K562 (cell line): ENCODE measurements around the gene SDSL. TPM values are rescaled to one million over a fixed set of nuclear protein-coding genes. Genes with fewer than 3 reads are reported as not detected.

Source experiments
- CHD1 ChIP-seq: fragments of 200-600 bp; sonication (generic); IDR thresholded peaks from one replicate; pipeline ENCODE4 v1.6.1; 2012; ENCODE audit warnings: mild to moderate bottlenecking, moderate library complexity, low read length, inconsistent platforms
- FOXJ2 ChIP-seq: fragments of 200-800 bp; sonication (Bioruptor generic); IDR thresholded peaks from 2 replicates; pipeline ENCODE4 v1.6.1; 2016; ENCODE audit warnings: missing genetic modification characterization, missing compliant biosample characterization
- HDAC1 ChIP-seq, 2 experiments: fragments of 450-650 bp; IDR thresholded peaks; 2 replicates each; pipeline ENCODE4 v1.6.1; 2016 to 2017; ENCODE audit warnings: inconsistent platforms in 1 of 2, mild to moderate bottlenecking in 1 of 2, moderate library complexity in 1 of 2
- HMG20B ChIP-seq: fragments of 250-450 bp; sonication (Bioruptor Pico); IDR thresholded peaks from 2 replicates; pipeline ENCODE4 v1.5.0; 2021; ENCODE audit warnings: mild to moderate bottlenecking
- MEIS2 ChIP-seq: fragments of 450-650 bp; IDR thresholded peaks from 2 replicates; pipeline ENCODE4 v1.6.1; 2014; ENCODE audit warnings: mild to moderate bottlenecking; ENCODE audit not compliant: partially characterized antibody
- OTX1 ChIP-seq: fragments of 450-650 bp; formaldehyde crosslinking; IDR thresholded peaks from 2 replicates; pipeline ENCODE4 v1.4.0; 2022; ENCODE audit warnings: mild to moderate bottlenecking
- RCOR1 ChIP-seq, 2 experiments: IDR thresholded peaks; 2 replicates each; pipeline ENCODE4 v1.6.1; 2012; ENCODE audit warnings: low read depth in 2 of 2, low read length in 2 of 2, borderline replicate concordance in 1 of 2, improper control_type of control experiment in 1 of 2
- RFX1 ChIP-seq: fragments of 450-650 bp; IDR thresholded peaks from 2 replicates; pipeline ENCODE4 v1.6.1; 2016; ENCODE audit warnings: mild to moderate bottlenecking, moderate library complexity
- RFX5 ChIP-seq: IDR thresholded peaks from 2 replicates; pipeline ENCODE4 v1.6.1; 2011; ENCODE audit warnings: low read depth, mild to moderate bottlenecking, improper control_type of control experiment, low read length
- ZNF584 ChIP-seq: fragments of 200-800 bp; sonication (Bioruptor generic); IDR thresholded peaks from 2 replicates; pipeline ENCODE4 v1.6.1; 2016; ENCODE audit warnings: low read depth, mild to moderate bottlenecking, missing genetic modification characterization, missing compliant biosample characterization
- polyA plus RNA-seq, 8 experiments: library from polyadenylated mRNA; depleted of rRNA in 4 of 8; stranded (reverse) in 5 of 8; unstranded in 3 of 8; fragments of >200 nt; fragmentation: Nextera tagmentation in 2 of 8; fragmentation: Illumina TruSeq in 1 of 8; extraction: Ambion mirVana in 2 of 8; extraction: Trizol in 1 of 8; gene quantifications; 2 replicates each; pipeline versions ENCODE4 v1.2.1 to v1.2.3, GENCODE V29; 2011 to 2014; ENCODE audit warnings: inconsistent platforms in 1 of 8, missing spikeins in 1 of 8
- total RNA-seq, 7 experiments: library from RNA; depleted of rRNA in 6 of 7; stranded (reverse); fragments of >200 nt in 6 of 7; fragmentation: Illumina TruSeq in 2 of 7; extraction: Trizol in 2 of 7; gene quantifications; 2 replicates each; pipeline versions ENCODE4 v1.2.1 to v1.2.3, GENCODE V29; 2011 to 2021; ENCODE audit warnings: low replicate concordance in 1 of 7
- TF ChIP-seq, protein P1 (sequence below): sonication (generic); formaldehyde crosslinking; IDR thresholded peaks from 2 replicates; pipeline ENCODE4 v1.8.1; 2022; ENCODE audit warnings: missing genetic modification reagents
- TF ChIP-seq, protein P2 (sequence below): fragments of 450-650 bp; IDR thresholded peaks from 2 replicates; pipeline ENCODE4 v1.7.1; 2018; ENCODE audit warnings: mild to moderate bottlenecking, low read depth; ENCODE audit not compliant: partially characterized antibody
- TF ChIP-seq, protein P3 (sequence below), 2 experiments: fragments of 450-650 bp in 1 of 2; sonication (generic) in 1 of 2; formaldehyde crosslinking in 1 of 2; IDR thresholded peaks; 2 replicates each; pipeline versions ENCODE4 v1.7.1 to v1.9.0; 2016 to 2022; ENCODE audit warnings: inconsistent platforms in 1 of 2, mild to moderate bottlenecking in 1 of 2, missing genetic modification reagents in 1 of 2

SDSL gene
- total and polyA plus RNA-seq, 9 of the 15 experiments (the other 6 are each of a cell fraction or from before 2014, with no cell fraction given), result 0.31 to 11.0 (median 7.4) TPM

DNA sequence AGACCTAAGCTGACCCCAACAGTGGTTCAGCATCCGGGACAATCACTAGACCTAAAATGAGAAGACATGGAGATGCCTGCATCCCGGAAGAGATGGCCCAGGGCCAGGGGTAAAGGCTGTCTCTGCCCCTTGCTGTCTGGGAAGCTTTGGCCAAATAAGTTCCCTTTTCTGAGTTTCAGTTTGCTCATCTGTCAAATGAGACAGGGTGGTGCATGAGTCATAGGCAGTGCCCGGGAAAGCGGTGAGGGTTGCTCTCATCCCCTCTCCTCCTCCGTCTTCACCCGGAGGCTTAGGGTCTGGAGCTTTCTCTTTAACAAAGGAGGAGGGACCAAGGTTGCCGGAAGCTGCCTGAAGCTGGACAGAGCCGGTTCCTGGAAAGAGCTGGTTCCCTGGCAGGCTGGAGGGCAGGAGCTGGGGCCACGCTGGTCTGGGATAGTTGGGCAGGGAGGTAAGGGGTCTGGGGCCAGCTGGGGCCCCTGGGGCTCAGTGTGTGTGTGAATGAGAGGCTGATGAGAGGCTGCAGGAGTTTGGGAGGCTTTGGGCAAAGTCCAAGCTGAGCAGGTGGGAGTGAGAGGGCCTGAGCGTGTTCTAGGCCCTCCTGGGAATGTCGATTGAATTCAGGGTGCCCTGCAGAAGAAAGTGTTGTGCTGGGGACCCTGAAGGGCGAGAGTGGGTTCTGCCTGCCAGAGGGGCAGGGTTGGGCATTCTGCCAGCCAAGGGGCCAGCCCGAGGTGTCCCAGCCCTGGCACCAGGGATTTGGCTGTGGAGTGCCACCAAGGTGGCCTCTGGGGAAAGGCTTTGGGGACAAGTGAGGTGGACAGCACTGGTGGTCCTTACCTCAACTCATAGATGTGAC is at the start of gene SDSL (continued):
- no peak for TF ChIP-seq OTX1 (CRISPR knock-in tag)
- no peak for TF ChIP-seq RFX1
- no peak for TF ChIP-seq HMG20B (CRISPR knock-in tag)
- TF ChIP-seq, protein P1, sequence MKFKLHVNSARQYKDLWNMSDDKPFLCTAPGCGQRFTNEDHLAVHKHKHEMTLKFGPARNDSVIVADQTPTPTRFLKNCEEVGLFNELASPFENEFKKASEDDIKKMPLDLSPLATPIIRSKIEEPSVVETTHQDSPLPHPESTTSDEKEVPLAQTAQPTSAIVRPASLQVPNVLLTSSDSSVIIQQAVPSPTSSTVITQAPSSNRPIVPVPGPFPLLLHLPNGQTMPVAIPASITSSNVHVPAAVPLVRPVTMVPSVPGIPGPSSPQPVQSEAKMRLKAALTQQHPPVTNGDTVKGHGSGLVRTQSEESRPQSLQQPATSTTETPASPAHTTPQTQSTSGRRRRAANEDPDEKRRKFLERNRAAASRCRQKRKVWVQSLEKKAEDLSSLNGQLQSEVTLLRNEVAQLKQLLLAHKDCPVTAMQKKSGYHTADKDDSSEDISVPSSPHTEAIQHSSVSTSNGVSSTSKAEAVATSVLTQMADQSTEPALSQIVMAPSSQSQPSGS, result no peak
- TF ChIP-seq FOXJ2 (tag), result no peak
- peak in 1 of 2 experiments; percentile 69; a peak in 2 of 4 replicates for TF ChIP-seq RCOR1 (IDR thresholded peaks at IDR 0.05; ENCODE audit: borderline replicate concordance in 1 of 2, low read depth in 2 of 2, low read length in 2 of 2)
- no peak for TF ChIP-seq RFX5
- TF ChIP-seq, protein P2, sequence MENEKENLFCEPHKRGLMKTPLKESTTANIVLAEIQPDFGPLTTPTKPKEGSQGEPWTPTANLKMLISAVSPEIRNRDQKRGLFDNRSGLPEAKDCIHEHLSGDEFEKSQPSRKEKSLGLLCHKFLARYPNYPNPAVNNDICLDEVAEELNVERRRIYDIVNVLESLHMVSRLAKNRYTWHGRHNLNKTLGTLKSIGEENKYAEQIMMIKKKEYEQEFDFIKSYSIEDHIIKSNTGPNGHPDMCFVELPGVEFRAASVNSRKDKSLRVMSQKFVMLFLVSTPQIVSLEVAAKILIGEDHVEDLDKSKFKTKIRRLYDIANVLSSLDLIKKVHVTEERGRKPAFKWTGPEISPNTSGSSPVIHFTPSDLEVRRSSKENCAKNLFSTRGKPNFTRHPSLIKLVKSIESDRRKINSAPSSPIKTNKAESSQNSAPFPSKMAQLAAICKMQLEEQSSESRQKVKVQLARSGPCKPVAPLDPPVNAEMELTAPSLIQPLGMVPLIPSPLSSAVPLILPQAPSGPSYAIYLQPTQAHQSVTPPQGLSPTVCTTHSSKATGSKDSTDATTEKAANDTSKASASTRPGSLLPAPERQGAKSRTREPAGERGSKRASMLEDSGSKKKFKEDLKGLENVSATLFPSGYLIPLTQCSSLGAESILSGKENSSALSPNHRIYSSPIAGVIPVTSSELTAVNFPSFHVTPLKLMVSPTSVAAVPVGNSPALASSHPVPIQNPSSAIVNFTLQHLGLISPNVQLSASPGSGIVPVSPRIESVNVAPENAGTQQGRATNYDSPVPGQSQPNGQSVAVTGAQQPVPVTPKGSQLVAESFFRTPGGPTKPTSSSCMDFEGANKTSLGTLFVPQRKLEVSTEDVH, result peak; percentile 41
- TF ChIP-seq CHD1, result no peak
- TF ChIP-seq, protein P3, sequence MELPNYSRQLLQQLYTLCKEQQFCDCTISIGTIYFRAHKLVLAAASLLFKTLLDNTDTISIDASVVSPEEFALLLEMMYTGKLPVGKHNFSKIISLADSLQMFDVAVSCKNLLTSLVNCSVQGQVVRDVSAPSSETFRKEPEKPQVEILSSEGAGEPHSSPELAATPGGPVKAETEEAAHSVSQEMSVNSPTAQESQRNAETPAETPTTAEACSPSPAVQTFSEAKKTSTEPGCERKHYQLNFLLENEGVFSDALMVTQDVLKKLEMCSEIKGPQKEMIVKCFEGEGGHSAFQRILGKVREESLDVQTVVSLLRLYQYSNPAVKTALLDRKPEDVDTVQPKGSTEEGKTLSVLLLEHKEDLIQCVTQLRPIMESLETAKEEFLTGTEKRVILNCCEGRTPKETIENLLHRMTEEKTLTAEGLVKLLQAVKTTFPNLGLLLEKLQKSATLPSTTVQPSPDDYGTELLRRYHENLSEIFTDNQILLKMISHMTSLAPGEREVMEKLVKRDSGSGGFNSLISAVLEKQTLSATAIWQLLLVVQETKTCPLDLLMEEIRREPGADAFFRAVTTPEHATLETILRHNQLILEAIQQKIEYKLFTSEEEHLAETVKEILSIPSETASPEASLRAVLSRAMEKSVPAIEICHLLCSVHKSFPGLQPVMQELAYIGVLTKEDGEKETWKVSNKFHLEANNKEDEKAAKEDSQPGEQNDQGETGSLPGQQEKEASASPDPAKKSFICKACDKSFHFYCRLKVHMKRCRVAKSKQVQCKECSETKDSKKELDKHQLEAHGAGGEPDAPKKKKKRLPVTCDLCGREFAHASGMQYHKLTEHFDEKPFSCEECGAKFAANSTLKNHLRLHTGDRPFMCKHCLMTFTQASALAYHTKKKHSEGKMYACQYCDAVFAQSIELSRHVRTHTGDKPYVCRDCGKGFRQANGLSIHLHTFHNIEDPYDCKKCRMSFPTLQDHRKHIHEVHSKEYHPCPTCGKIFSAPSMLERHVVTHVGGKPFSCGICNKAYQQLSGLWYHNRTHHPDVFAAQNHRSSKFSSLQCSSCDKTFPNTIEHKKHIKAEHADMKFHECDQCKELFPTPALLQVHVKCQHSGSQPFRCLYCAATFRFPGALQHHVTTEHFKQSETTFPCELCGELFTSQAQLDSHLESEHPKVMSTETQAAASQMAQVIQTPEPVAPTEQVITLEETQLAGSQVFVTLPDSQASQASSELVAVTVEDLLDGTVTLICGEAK (IDR thresholded peaks at IDR 0.05), result peak; percentile 53; the same call in 1 of the 2 replicates
- TF ChIP-seq, protein P3 (CRISPR knock-in tag; IDR thresholded peaks at IDR 0.05), result no peak
- peak; percentile 98 for TF ChIP-seq MEIS2
- no peak for TF ChIP-seq ZNF584 (CRISPR knock-in tag)
- peak in 1 of 2 experiments; percentile 59; a peak in 1 of 4 replicates for TF ChIP-seq HDAC1 (IDR thresholded peaks at IDR 0.05)
